Endodermal cell (in vitro differentiated cells): ENCODE results near the gene DENND11. TPM values are rescaled to one million over a fixed set of nuclear protein-coding genes. Genes with fewer than 3 reads are reported as not detected.

Experiments used
- DNase-seq: peaks from one replicate; pipeline ENCODE4 v3.0.0-alpha.2; 2017
- H3K27ac ChIP-seq: 2 replicates; pipeline ENCODE4 v1.5.1; 2013; ENCODE audit warnings: mild to moderate bottlenecking, low read depth, low read length, moderate library complexity
- H3K27me3 ChIP-seq: 2 replicates; pipeline ENCODE4 v1.6.1; 2013; ENCODE audit warnings: mild to moderate bottlenecking, low read length, moderate library complexity; ENCODE audit not compliant: insufficient read depth, control insufficient read depth, poor library complexity, severe bottlenecking
- H3K36me3 ChIP-seq: 2 replicates; pipeline ENCODE4 v1.7.0; 2013; ENCODE audit warnings: mild to moderate bottlenecking, low read length, moderate library complexity; ENCODE audit not compliant: control insufficient read depth, insufficient read depth
- H3K4me1 ChIP-seq: one replicate; pipeline ENCODE4 v1.7.0; 2013; ENCODE audit warnings: low read length; ENCODE audit not compliant: control insufficient read depth, insufficient read depth
- H3K4me3 ChIP-seq: 2 replicates; pipeline ENCODE4 v1.5.1; 2013; ENCODE audit warnings: mild to moderate bottlenecking, low read length, moderate library complexity
- H3K9ac ChIP-seq: 2 replicates; pipeline ENCODE4 v1.6.1; 2013; ENCODE audit warnings: mild to moderate bottlenecking, low read length, moderate library complexity; ENCODE audit not compliant: poor library complexity, severe bottlenecking; ENCODE audit errors: extremely low read depth
- H3K9me3 ChIP-seq: 2 replicates; pipeline ENCODE4 v1.6.1; 2013; ENCODE audit warnings: mild to moderate bottlenecking, low read length, moderate library complexity; ENCODE audit not compliant: control insufficient read depth
- H3K27ac Mint-ChIP-seq: 2 replicates; pipeline ENCODE4 v1.8.0; 2020; ENCODE audit warnings: mixed read lengths
- H3K27me3 Mint-ChIP-seq: 2 replicates; pipeline ENCODE4 v1.8.0; 2021; ENCODE audit warnings: mild to moderate bottlenecking, mixed read lengths; ENCODE audit not compliant: insufficient read depth
- H3K36me3 Mint-ChIP-seq: 2 replicates; pipeline ENCODE4 v1.8.0; 2020; ENCODE audit warnings: low read depth, mixed read lengths
- H3K4me1 Mint-ChIP-seq: 2 replicates; pipeline ENCODE4 v1.8.0; 2020; ENCODE audit warnings: mixed read lengths
- H3K4me3 Mint-ChIP-seq: 2 replicates; pipeline ENCODE4 v1.8.0; 2020; ENCODE audit warnings: mild to moderate bottlenecking, moderate library complexity, mixed read lengths
- H3K9me3 Mint-ChIP-seq: 2 replicates; pipeline ENCODE4 v1.8.0; 2020; ENCODE audit warnings: mild to moderate bottlenecking, mixed read lengths
- CTCF ChIP-seq: fragments of 200-600 bp; sonication (generic); conservative IDR thresholded peaks from 2 replicates; pipeline ENCODE4 v1.5.0; 2021; ENCODE audit warnings: antibody characterized with exemption, mild to moderate bottlenecking
- WGBS, 2 experiments: methylation state at CpG; one replicate each; pipeline versions ENCODE4 v1.1.5 to v1.1.7; 2013; ENCODE audit warnings: missing lambda C conversion rate in 2 of 2, mixed read lengths in 1 of 2; ENCODE audit not compliant: insufficient coverage in 1 of 2, insufficient read length in 1 of 2; 5-methylcytosine and 5-hydroxymethylcytosine counted together
- total RNA-seq, 2 donors: library from RNA; stranded (reverse); fragmentation: NEBNext Ultra II Directional in 1 of 2; extraction: Animal tissue kit (Norgen Biotek cat#: 25700) in 1 of 2; gene quantifications; 2 replicates in 1 of 2; 3 replicates in 1 of 2; pipeline ENCODE4 v1.2.1, GENCODE V29; 2021

DENND11 gene
- total RNA-seq, 2 donors from 2014 or later = 24.5 to 25.4 TPM

- Histone ChIP-seq H3K9ac (no peak overlapping the region), H3K27ac (peak overlapping the region; percentile 40), H3K4me3 (no peak overlapping the region), H3K4me1 (peaks cover 10% of the 10 kb centered on the region), H3K36me3 (peaks cover 5% of the 10 kb centered on the region), H3K27me3 (no peaks in the 10 kb centered on the region), H3K9me3 (no peaks in the 10 kb centered on the region)
- WGBS, 2 experiments = 90 to 100% methylated on average over 1 to 5 of the region's 5 CpGs
- no peak for TF ChIP-seq CTCF
- H3K4me1 Mint-ChIP-seq = peaks cover 29% of the 10 kb centered on the region
- H3K4me3 Mint-ChIP-seq = no peak overlapping the region
- H3K27ac Mint-ChIP-seq = no peak overlapping the region
- DNase-seq = no peak
- H3K27me3 Mint-ChIP-seq = no peaks in the 10 kb centered on the region
- H3K36me3 Mint-ChIP-seq = peaks cover 11% of the 10 kb centered on the region
- H3K9me3 Mint-ChIP-seq = peaks cover 1% of the 10 kb centered on the region
Measured at GRCh38 chr7:141688043-141688442, 13.9 kb downstream of the DENND11 start.

- WGBS, 2 experiments = 90 to 94% methylated on average over 5 to 6 of the region's 6 CpGs
- Histone ChIP-seq H3K9ac (no peak overlapping the region), H3K36me3 (peaks cover 14% of the 10 kb centered on the region), H3K9me3 (no peaks in the 10 kb centered on the region), H3K27me3 (no peaks in the 10 kb centered on the region), H3K27ac (no peak overlapping the region), H3K4me3 (no peak overlapping the region), H3K4me1 (peaks cover 10% of the 10 kb centered on the region)
- H3K4me3 Mint-ChIP-seq = no peak overlapping the region
- TF ChIP-seq CTCF = no peak
- peaks cover 1% of the 10 kb centered on the region for H3K9me3 Mint-ChIP-seq
- H3K4me1 Mint-ChIP-seq = peaks cover 28% of the 10 kb centered on the region
- peaks cover 15% of the 10 kb centered on the region for H3K36me3 Mint-ChIP-seq
- no peak for DNase-seq
- H3K27ac Mint-ChIP-seq = no peak overlapping the region
- H3K27me3 Mint-ChIP-seq = no peaks in the 10 kb centered on the region
Measured at GRCh38 chr7:141686670-141687069, 15.3 kb downstream of the DENND11 start.

- H3K27ac ChIP-seq = no peak overlapping the region
- H3K9me3 ChIP-seq = no peaks in the 10 kb centered on the region
- no peak for TF ChIP-seq CTCF
- H3K4me3 ChIP-seq = no peak overlapping the region
- H3K4me1 Mint-ChIP-seq = peaks cover 24% of the 10 kb centered on the region
- H3K27ac Mint-ChIP-seq = no peak overlapping the region
- no peak overlapping the region for H3K4me3 Mint-ChIP-seq
- WGBS, 2 experiments = 91 to 100% methylated on average over 1 to 3 of the region's 3 CpGs
- peaks cover 15% of the 10 kb centered on the region for H3K36me3 ChIP-seq
- peaks cover 6% of the 10 kb centered on the region for H3K4me1 ChIP-seq
- H3K27me3 Mint-ChIP-seq = no peaks in the 10 kb centered on the region
- no peak overlapping the region for H3K9ac ChIP-seq
- peaks cover 15% of the 10 kb centered on the region for H3K36me3 Mint-ChIP-seq
- H3K9me3 Mint-ChIP-seq = peaks cover 1% of the 10 kb centered on the region
- no peak for DNase-seq
- no peaks in the 10 kb centered on the region for H3K27me3 ChIP-seq
Measured at GRCh38 chr7:141686074-141686473, 15.9 kb downstream of the DENND11 start.
